Left lung (tissue), 10 donors: ENCODE results near the gene MLLT1. TPM values are rescaled to one million over a fixed set of nuclear protein-coding genes. Genes with fewer than 3 reads are reported as not detected.

Experiments
- ATAC-seq: fragments of 200-7000 bp; cut with Tn5 transposase; one replicate; pipeline ENCODE4 v1.9.1; 2020; ENCODE audit warnings: moderate library complexity
- DNase-seq, 4 donors: peaks; one replicate each; pipeline ENCODE4 v3.0.0-alpha.2; 2013 to 2020
- H3K27ac ChIP-seq, 2 donors: fragments of 200-600 bp; sonication (generic) in 1 of 2; one replicate each; pipeline versions ENCODE4 v1.5.0 to v1.8.0; 2020 to 2021
- H3K27me3 ChIP-seq, 2 donors: fragments of 200-600 bp; sonication (generic) in 1 of 2; one replicate each; pipeline versions ENCODE4 v1.5.0 to v1.8.0; 2020 to 2021
- H3K36me3 ChIP-seq, 2 donors: fragments of 200-600 bp; sonication (generic) in 1 of 2; one replicate each; pipeline versions ENCODE4 v1.5.0 to v1.8.0; 2020 to 2021
- H3K4me1 ChIP-seq, 2 donors: fragments of 200-600 bp; one replicate each; pipeline ENCODE4 v1.8.0; 2021
- H3K4me3 ChIP-seq, 2 donors: fragments of 200-600 bp; sonication (generic) in 1 of 2; one replicate each; pipeline versions ENCODE4 v1.5.0 to v1.8.0; 2020 to 2021; ENCODE audit warnings: mild to moderate bottlenecking in 1 of 2
- H3K9me3 ChIP-seq, 2 donors: fragments of 200-600 bp; sonication (generic) in 1 of 2; one replicate each; pipeline versions ENCODE4 v1.5.0 to v1.8.0; 2020 to 2021
- intact Hi-C, 2 donors: fragments of 100-400 bp; cut with DNase I; formaldehyde crosslinking; loops; one replicate each; pipeline versions ENCODE4 v1.11.2 to v1.14.2; 2022
- polyA plus RNA-seq, 6 donors: library from polyadenylated mRNA; unstranded; fragments of 120-200 nt; gene quantifications; one replicate each; pipeline ENCODE4 v1.2.1, GENCODE V29; 2013; ENCODE audit not compliant: insufficient read length in 6 of 6
- total RNA-seq, 2 donors: library from RNA; stranded (reverse); fragmentation: NEBNext Ultra II Directional; extraction: Animal tissue kit (Norgen Biotek cat#: 25700); gene quantifications; one replicate each; pipeline ENCODE4 v1.2.1, GENCODE V29; 2021
- TF ChIP-seq, protein P1 (sequence below), 2 donors: fragments of 200-600 bp; sonication (generic) in 1 of 2; IDR thresholded peaks; one replicate each; pipeline versions ENCODE4 v1.5.0 to v1.8.0; 2021; ENCODE audit warnings: antibody characterized with exemption in 2 of 2
- donor health status: DM: no; HTN: yes; CAD: no.
- donor health status: DM: no; HTN: no; CAD: no.

MLLT1 gene
- total and polyA plus RNA-seq, 8 donors: 69.3 to 106 (median 81.4) TPM

DNA sequence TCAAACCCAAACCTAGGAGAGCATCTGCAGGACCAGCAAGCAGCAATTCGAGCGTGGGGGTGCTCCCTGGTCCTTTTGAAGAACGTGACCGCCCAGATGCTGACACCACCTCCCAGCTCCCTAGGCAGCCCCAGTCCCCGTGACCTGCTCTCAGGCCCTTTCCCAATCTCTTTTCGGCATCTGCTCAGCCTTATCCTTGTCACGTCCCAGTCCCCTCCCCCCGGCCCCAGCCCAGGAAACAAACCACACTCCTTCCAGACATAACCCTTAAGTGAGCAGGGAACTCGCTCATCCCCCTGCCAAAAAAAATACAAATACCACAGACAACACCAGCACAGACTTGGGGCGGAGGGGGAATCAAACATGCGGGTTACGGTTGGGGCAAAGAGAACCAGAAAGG lies 3.3 kb downstream of the MLLT1 start:
- intact Hi-C loops: no loop called here
- Histone ChIP-seq H3K4me1 (peaks cover 62 to 80% of the 10 kb centered on the region in 2 donors), H3K9me3 (no peaks in the 10 kb centered on the region), H3K4me3 (peak overlapping the region in 1 of 2 donors; percentile 88), H3K36me3 (no peaks in the 10 kb centered on the region), H3K27ac (peak overlapping the region; percentile 44 to 94), H3K27me3 (no peaks in the 10 kb centered on the region)
- peak in 1 of 4 donors; percentile 35 for DNase-seq
- TF ChIP-seq, protein P1, sequence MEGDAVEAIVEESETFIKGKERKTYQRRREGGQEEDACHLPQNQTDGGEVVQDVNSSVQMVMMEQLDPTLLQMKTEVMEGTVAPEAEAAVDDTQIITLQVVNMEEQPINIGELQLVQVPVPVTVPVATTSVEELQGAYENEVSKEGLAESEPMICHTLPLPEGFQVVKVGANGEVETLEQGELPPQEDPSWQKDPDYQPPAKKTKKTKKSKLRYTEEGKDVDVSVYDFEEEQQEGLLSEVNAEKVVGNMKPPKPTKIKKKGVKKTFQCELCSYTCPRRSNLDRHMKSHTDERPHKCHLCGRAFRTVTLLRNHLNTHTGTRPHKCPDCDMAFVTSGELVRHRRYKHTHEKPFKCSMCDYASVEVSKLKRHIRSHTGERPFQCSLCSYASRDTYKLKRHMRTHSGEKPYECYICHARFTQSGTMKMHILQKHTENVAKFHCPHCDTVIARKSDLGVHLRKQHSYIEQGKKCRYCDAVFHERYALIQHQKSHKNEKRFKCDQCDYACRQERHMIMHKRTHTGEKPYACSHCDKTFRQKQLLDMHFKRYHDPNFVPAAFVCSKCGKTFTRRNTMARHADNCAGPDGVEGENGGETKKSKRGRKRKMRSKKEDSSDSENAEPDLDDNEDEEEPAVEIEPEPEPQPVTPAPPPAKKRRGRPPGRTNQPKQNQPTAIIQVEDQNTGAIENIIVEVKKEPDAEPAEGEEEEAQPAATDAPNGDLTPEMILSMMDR (IDR thresholded peaks at IDR 0.05): no peak
- no peak for ATAC-seq

DNA sequence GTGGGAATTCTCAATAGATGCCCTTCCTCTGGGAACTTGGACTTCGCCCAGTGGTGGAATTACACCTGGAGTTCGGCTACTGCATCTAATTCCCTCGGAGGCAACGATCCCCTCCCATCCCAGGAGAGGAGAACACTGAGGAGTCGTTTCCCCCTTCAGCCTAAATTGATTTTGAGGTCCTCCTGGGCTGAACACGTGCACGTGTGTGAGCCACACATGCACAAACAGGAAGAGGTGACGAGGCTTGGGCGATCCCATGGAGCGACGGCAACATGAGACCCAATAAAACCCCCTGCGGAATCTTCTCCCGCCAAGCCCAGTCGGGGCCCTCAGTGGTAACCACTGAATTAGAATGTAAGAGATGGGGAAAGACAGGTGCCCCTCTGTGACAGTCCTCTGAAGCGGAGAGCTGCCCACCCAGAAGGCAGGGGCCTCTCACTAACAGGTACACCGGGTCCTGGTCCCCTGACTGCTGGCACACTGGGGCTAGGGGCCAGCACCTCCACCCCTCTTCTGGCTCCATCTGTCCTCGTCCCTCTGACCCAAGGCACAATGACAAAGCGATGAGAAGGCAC lies 4.5 kb downstream of the MLLT1 start:
- Histone ChIP-seq H3K36me3 (peaks cover 0 to 4% of the 10 kb centered on the region in 2 donors), H3K27ac (peak overlapping the region; percentile 85 to 94), H3K27me3 (no peaks in the 10 kb centered on the region), H3K4me1 (peaks cover 69 to 90% of the 10 kb centered on the region in 2 donors), H3K4me3 (no peak overlapping the region), H3K9me3 (no peaks in the 10 kb centered on the region)
- intact Hi-C loops: no loop called here
- DNase-seq (no peak), ATAC-seq (no peak)
- TF ChIP-seq, protein P1 (IDR thresholded peaks at IDR 0.05): no peak

DNA sequence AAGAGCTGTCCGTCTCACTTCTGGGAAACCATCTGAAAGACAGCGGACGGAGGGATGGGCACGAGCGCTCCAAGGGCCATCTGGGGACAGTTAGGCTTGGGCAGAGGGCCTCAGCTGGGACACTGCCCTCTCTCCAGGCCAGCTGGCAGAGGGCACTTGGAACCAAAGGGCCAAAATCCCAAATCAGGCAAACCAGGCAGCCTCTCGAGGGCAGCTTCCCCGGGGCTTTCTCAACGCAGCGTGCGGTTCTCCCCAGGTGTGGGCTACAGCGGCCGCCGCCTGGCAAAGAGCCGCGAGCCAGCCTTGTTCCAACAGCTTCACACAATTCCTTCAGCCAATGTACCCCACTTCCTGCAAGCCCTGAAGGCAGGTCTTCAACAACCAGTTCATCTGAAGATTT lies 5.0 kb downstream of the MLLT1 start:
- ATAC-seq: no peak
- H3K27ac ChIP-seq: peak overlapping the region; percentile 85 to 94
- no peaks in the 10 kb centered on the region for H3K27me3 ChIP-seq
- TF ChIP-seq, protein P1 (IDR thresholded peaks at IDR 0.05): no peak
- no peak for DNase-seq
- no peaks in the 10 kb centered on the region for H3K9me3 ChIP-seq
- H3K36me3 ChIP-seq: peaks cover 0 to 9% of the 10 kb centered on the region in 2 donors
- peaks cover 72 to 94% of the 10 kb centered on the region in 2 donors for H3K4me1 ChIP-seq
- H3K4me3 ChIP-seq: peak overlapping the region in 1 of 2 donors; percentile 24
- intact Hi-C loops: no loop called here

DNA sequence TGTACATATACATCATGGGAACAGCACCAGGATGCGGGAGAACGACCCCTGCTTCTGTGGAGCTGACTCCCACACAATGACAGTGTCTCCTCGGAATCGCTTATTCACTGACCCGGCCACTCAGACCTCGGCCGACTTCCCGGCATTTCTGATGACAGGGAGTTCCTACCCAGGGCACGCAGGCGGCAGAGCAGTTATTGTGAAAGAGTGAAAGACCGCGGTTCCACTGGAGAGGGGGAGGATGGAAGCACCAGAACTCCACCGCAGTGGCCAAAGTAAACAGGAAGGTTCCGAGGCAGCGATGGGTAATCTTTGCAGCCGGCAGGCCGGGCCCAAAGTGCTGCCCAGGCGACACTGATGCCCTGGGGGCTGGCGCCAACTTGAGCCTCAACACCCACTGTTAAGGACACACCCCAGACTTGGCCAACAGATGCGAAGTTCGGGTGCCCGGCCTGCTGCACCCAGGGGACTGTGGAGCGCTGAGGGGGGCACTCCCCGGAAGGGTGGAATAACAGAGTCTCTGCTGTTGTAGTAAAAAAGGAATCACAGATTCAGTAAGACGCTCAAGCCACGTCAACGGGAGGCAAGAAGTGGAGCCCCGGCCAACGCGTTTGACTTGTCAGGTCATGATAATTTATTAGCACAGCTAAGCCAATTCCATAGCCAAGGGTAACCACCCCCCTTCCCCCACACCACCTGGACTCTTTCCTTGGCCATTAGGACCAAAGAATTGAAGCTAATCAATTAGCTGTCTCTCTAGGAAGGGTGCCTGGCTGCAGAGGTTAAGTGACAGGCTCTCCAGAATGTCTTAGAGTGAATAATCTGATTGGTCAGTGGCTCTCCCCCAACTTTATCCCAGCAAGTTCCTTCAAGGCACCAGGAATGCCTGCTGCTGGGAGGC lies 5.8 kb downstream of the MLLT1 start:
- intact Hi-C loops: no loop called here
- peaks cover 79 to 99% of the 10 kb centered on the region in 2 donors for H3K4me1 ChIP-seq
- TF ChIP-seq, protein P1 (IDR thresholded peaks at IDR 0.05): no peak

More for the DNA sequence above, 5.8 kb downstream of the MLLT1 start:
- Histone ChIP-seq H3K27ac (peak overlapping the region; percentile 85 to 94), H3K27me3 (no peaks in the 10 kb centered on the region), H3K9me3 (no peaks in the 10 kb centered on the region), H3K4me3 (peak overlapping the region in 1 of 2 donors; percentile 24), H3K36me3 (peaks cover 0 to 17% of the 10 kb centered on the region in 2 donors)
- peak in 3 of 4 donors; percentile 64 to 90 (median 88) for DNase-seq
- ATAC-seq: peak; percentile 78
